Prostate gland (tissue), 2 donors: ENCODE data around the gene ARHGEF4. TPM values are rescaled to one million over a fixed set of nuclear protein-coding genes. Genes with fewer than 3 reads are reported as not detected.

ENCODE experiments used
- DNase-seq: peaks from one replicate; pipeline ENCODE4 v3.0.0-alpha.2; 2019; ENCODE audit warnings: low spot score
- H3K27ac ChIP-seq, 2 donors: fragments of 200-600 bp; sonication (generic); 2 replicates each; pipeline ENCODE4 v1.5.1; 2017 to 2019
- H3K27me3 ChIP-seq: fragments of 200-600 bp; sonication (generic); replicated peaks from 2 replicates; pipeline ENCODE4 v1.5.1; 2019; ENCODE audit not compliant: insufficient read depth
- H3K36me3 ChIP-seq, 2 donors: fragments of 200-600 bp; sonication (generic); 1 replicate in 1 of 2; 2 replicates in 1 of 2; pipeline versions ENCODE4 v1.5.1 to v1.8.1; 2017 to 2019
- H3K4me1 ChIP-seq: fragments of 200-600 bp; sonication (generic); replicated peaks from 2 replicates; pipeline ENCODE4 v1.5.1; 2019
- H3K4me3 ChIP-seq, 2 donors: fragments of 200-600 bp; sonication (generic); 2 replicates each; pipeline ENCODE4 v1.5.1; 2017 to 2019
- H3K9me3 ChIP-seq: fragments of 200-600 bp; sonication (generic); 2 replicates; pipeline ENCODE4 v1.5.1; 2017
- CTCF ChIP-seq, 4 experiments: fragments of 200-600 bp in 2 of 4; fragments of 450-650 bp in 2 of 4; sonication (generic) in 2 of 4; IDR thresholded peaks; 1 replicate in 3 of 4; 2 replicates in 1 of 4; pipeline ENCODE4 v1.5.1; 2016 to 2019; ENCODE audit warnings: antibody characterized with exemption in 4 of 4, mild to moderate bottlenecking in 2 of 4, moderate library complexity in 2 of 4
- POLR2A ChIP-seq: fragments of 450-650 bp; IDR thresholded peaks from one replicate; pipeline ENCODE4 v1.6.1; 2016; ENCODE audit warnings: antibody characterized with exemption, mild to moderate bottlenecking
- POLR2AphosphoS5 ChIP-seq: sonication (generic); formaldehyde crosslinking; IDR thresholded peaks from one replicate; pipeline ENCODE4 v1.6.1; 2017; ENCODE audit warnings: antibody characterized with exemption
- WGBS: methylation state at CpG from one replicate; pipeline ENCODE4 v1.1.5; 2018; 5-methylcytosine and 5-hydroxymethylcytosine counted together
- intact Hi-C: fragments of 100-400 bp; cut with DNase I; formaldehyde crosslinking; loops from one replicate; pipeline ENCODE4 v1.14.2; 2022
- total RNA-seq, 2 donors: library from RNA; depleted of rRNA; stranded (reverse); fragments of >200 nt; gene quantifications; one replicate each; pipeline ENCODE4 v1.1.0, GENCODE V29; 2016

ARHGEF4 gene
- total RNA-seq, 2 donors from 2014 or later, result 9.6 to 56.0 TPM

GRCh38 chr2:131039908-131040660, 203.4 kb downstream of the ARHGEF4 start:
- TF ChIP-seq CTCF (IDR thresholded peaks at IDR 0.05), result no peak
- no peak for TF ChIP-seq POLR2A
- TF ChIP-seq POLR2AphosphoS5, result no peak
- no peaks in the 10 kb centered on the region for H3K9me3 ChIP-seq
- 56% methylated on average over 74 of the region's 75 CpGs for whole genome bisulfite sequencing
- no peaks in the 10 kb centered on the region for H3K36me3 ChIP-seq
- no peaks in the 10 kb centered on the region for H3K27me3 ChIP-seq
- no peaks in the 10 kb centered on the region for H3K4me1 ChIP-seq
- DNase-seq, result no peak
- no peak overlapping the region for H3K27ac ChIP-seq
- H3K4me3 ChIP-seq, result no peak overlapping the region
- intact Hi-C loops, result no loop called here

- no peaks in the 10 kb centered on the region for H3K9me3 ChIP-seq
- no peak overlapping the region for H3K27ac ChIP-seq
- DNase-seq, result no peak
- H3K4me3 ChIP-seq, result no peak overlapping the region
- TF ChIP-seq POLR2A, result no peak
- no peak for TF ChIP-seq POLR2AphosphoS5
- no peak for TF ChIP-seq CTCF (IDR thresholded peaks at IDR 0.05)
- H3K36me3 ChIP-seq, result no peaks in the 10 kb centered on the region
- H3K27me3 ChIP-seq, result no peaks in the 10 kb centered on the region
- no peaks in the 10 kb centered on the region for H3K4me1 ChIP-seq
- intact Hi-C loops, result no loop called here
- 80% methylated on average over 19 of the region's 23 CpGs for WGBS
These were observed 204.1 kb downstream of the ARHGEF4 start for GRCh38 chr2:131040661-131041401.

DNA sequence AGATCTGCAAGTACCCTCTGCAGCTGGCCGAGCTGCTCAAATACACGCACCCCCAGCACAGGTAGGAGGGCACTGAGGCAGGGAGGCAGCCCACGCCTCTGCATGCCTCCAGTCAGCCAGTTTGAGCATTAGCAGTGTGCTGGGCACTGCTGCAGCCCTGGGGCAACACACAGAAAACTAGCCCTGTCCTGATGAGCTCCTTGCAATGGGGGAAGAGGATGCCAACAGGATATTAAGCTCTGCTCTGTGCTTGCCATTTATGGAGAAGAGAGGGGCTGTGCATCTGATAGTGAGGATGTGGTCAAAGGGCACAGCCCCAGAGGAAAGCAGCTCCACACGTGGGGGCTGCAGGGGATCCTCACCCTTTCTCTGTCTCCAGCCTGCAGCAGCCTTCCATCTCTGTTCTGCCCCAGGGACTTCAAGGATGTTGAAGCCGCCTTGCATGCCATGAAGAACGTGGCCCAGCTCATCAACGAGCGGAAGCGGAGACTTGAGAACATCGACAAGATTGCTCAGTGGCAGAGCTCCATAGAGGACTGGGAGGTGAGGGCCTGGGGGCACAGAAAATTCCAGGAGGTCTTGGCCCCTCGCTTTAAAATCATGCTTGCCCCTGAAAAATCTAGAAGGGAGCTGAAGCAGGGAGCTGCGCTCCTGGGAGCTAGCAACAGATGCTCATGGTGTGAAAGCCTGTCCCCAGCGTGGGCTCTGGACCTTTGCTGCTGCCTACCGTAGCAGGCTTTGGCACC, 204.9 kb downstream of the ARHGEF4 start:
- intact Hi-C loops, result no loop called here
- H3K9me3 ChIP-seq, result no peaks in the 10 kb centered on the region
- TF ChIP-seq POLR2AphosphoS5 (no peak), CTCF (IDR thresholded peaks at IDR 0.05) (no peak), POLR2A (no peak)
- no peak overlapping the region for H3K27ac ChIP-seq
- H3K4me3 ChIP-seq, result no peak overlapping the region
- WGBS, result 93% methylated on average over 14 of the region's 14 CpGs
- H3K4me1 ChIP-seq, result no peaks in the 10 kb centered on the region
- H3K27me3 ChIP-seq, result no peaks in the 10 kb centered on the region
- peaks cover 0 to 2% of the 10 kb centered on the region in 2 donors for H3K36me3 ChIP-seq
- no peak for DNase-seq

DNA sequence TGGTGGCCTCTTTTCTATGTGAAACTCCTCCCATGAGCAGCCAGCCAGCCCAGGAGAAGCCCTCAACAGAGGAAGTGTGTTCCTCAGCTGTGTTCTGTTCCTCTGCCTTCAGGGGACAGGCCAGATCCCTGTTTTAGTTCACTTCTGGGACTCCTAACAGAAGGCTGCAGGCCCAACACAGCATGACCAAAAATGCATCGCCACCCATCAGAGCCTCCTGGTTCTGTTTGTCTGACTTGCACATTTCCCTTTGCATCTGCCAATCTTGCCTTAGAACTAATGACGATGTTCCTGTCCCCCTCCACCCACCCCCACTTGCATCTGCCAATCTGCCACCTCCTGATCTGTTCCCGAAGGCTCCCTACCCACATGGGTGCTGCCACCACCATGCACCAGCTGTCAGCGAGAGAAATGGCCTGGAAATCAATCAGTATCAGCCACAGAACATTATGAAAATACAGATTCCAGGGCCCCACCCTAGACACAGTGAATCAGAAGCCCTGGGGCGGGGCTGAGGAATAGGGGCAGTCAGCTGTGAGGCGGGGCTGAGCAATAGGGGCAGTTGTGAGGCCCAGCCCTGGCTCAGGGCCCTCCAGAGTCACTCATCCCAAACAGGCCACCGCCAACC, 205.5 kb downstream of the ARHGEF4 start:
- H3K4me3 ChIP-seq, result no peak overlapping the region
- intact Hi-C loops, result no loop called here
- no peaks in the 10 kb centered on the region for H3K9me3 ChIP-seq
- H3K27ac ChIP-seq, result no peak overlapping the region
- no peaks in the 10 kb centered on the region for H3K4me1 ChIP-seq
- H3K27me3 ChIP-seq, result no peaks in the 10 kb centered on the region
- H3K36me3 ChIP-seq, result peaks cover 0 to 9% of the 10 kb centered on the region in 2 donors
- WGBS, result 94% methylated on average over 7 of the region's 7 CpGs
- no peak for TF ChIP-seq POLR2A
- TF ChIP-seq CTCF (IDR thresholded peaks at IDR 0.05), result no peak
- no peak for TF ChIP-seq POLR2AphosphoS5
- no peak for DNase-seq
